K562 (cell line): ENCODE results near the gene S100A10. TPM values are rescaled to one million over a fixed set of nuclear protein-coding genes. Genes with fewer than 3 reads are reported as not detected.
A peak's percentile ranks its signal among the peaks of the same experiment; 100 is the strongest.

Source experiments
- ATF7 ChIP-seq: fragments of 450-650 bp; IDR thresholded peaks from 2 replicates; pipeline ENCODE4 v1.7.1; 2014; ENCODE audit warnings: mild to moderate bottlenecking, moderate library complexity
- FOSL1 ChIP-seq: fragments of 200-800 bp; sonication (Bioruptor generic); conservative IDR thresholded peaks from 2 replicates; pipeline ENCODE4 v1.6.1; 2016; ENCODE audit warnings: missing genetic modification characterization, missing compliant biosample characterization
- HMG20A ChIP-seq: fragments of 450-650 bp; formaldehyde crosslinking; conservative IDR thresholded peaks from 2 replicates; pipeline ENCODE4 v1.4.0; 2020; ENCODE audit warnings: mild to moderate bottlenecking, mixed read lengths
- KLF16 ChIP-seq: IDR thresholded peaks from 2 replicates; pipeline ENCODE4 v1.6.1; 2016; ENCODE audit warnings: antibody characterized with exemption
- MTA2 ChIP-seq: fragments of 450-650 bp; IDR thresholded peaks from 2 replicates; pipeline ENCODE4 v1.6.1; 2016; ENCODE audit warnings: low read depth
- RREB1 ChIP-seq: fragments of 250-450 bp; sonication (Bioruptor Pico); IDR thresholded peaks from 2 replicates; pipeline ENCODE4 v1.4.0; 2020
- SMARCA4 ChIP-seq: fragments of 450-650 bp; IDR thresholded peaks from 2 replicates; pipeline ENCODE4 v1.6.1; 2016
- TBL1XR1 ChIP-seq, 2 experiments: IDR thresholded peaks; 2 replicates each; pipeline ENCODE4 v1.6.1; 2012; ENCODE audit warnings: improper control_type of control experiment in 2 of 2, low read length in 2 of 2, mild to moderate bottlenecking in 1 of 2
- ZBED1 ChIP-seq: IDR thresholded peaks from 2 replicates; pipeline ENCODE4 v1.6.1; 2014
- ZNF318 ChIP-seq, 2 experiments: fragments of 450-650 bp; IDR thresholded peaks; 2 replicates each; pipeline ENCODE4 v1.6.1; 2016; ENCODE audit warnings: mild to moderate bottlenecking in 2 of 2, borderline replicate concordance in 1 of 2, low read depth in 1 of 2, moderate library complexity in 1 of 2
- ZSCAN32 ChIP-seq: fragments of 450-650 bp; formaldehyde crosslinking; IDR thresholded peaks from 2 replicates; pipeline ENCODE4 v1.4.0; 2020; ENCODE audit warnings: mild to moderate bottlenecking, moderate library complexity
- polyA plus RNA-seq, 8 experiments: library from polyadenylated mRNA; depleted of rRNA in 4 of 8; stranded (reverse) in 5 of 8; unstranded in 3 of 8; fragments of >200 nt; fragmentation: Nextera tagmentation in 2 of 8; fragmentation: Illumina TruSeq in 1 of 8; extraction: Ambion mirVana in 2 of 8; extraction: Trizol in 1 of 8; gene quantifications; 2 replicates each; pipeline versions ENCODE4 v1.2.1 to v1.2.3, GENCODE V29; 2011 to 2014; ENCODE audit warnings: inconsistent platforms in 1 of 8, missing spikeins in 1 of 8
- total RNA-seq, 7 experiments: library from RNA; depleted of rRNA in 6 of 7; stranded (reverse); fragments of >200 nt in 6 of 7; fragmentation: Illumina TruSeq in 2 of 7; extraction: Trizol in 2 of 7; gene quantifications; 2 replicates each; pipeline versions ENCODE4 v1.2.1 to v1.2.3, GENCODE V29; 2011 to 2021; ENCODE audit warnings: low replicate concordance in 1 of 7
- TF ChIP-seq, protein P1 (sequence below), 2 experiments: fragments of 200-800 bp in 1 of 2; sonication (Bioruptor generic) in 1 of 2; sonication (generic) in 1 of 2; formaldehyde crosslinking in 1 of 2; IDR thresholded peaks in 1 of 2; conservative IDR thresholded peaks in 1 of 2; 2 replicates each; pipeline versions ENCODE4 v1.5.0 to v1.6.1; 2016 to 2020; ENCODE audit warnings: missing compliant biosample characterization in 1 of 2, missing genetic modification characterization in 1 of 2, missing genetic modification reagents in 1 of 2

S100A10 gene
- total and polyA plus RNA-seq, 9 of the 15 experiments (the other 6 are each of a cell fraction or from before 2014, with no cell fraction given), result 0.32 to 1.6 (median 0.50) TPM; not detected in 3

DNA sequence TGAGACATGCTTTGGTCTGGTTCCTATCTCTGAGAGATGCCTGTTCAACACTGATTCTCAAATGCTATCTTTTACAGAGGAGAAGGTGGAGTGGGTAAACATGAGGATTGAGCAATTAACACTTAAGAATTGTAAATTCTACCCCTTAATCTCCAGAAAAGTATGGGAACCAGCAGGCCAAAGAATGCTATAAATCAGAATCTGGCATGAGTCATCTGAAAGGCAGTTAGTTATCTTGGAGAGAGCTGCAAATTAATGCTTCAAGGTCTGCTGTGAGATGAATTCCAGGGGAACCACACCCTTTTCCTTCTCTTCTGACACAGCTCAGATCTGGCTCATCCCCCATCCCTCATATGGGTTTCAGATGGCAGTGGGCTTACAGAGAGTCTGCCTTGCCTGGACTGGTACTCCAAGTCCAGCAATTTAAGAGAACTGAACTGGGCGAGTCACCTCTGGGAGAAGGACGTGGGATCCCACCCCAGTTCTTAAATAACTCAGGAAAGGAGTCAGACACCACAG is 5.2 kb downstream of the S100A10 start (continued):
- TF ChIP-seq ZNF318 (IDR thresholded peaks at IDR 0.05; ENCODE audit: borderline replicate concordance in 1 of 2, low read depth in 1 of 2) (peak in 1 of 2 experiments; percentile 74; a peak in 2 of 4 replicates), ATF7 (0 out of 2 replicates have a peak, but pooled peaks have one; percentile 47), SMARCA4 (peak; percentile 88), RREB1 (CRISPR knock-in tag) (no peak), KLF16 (peak; percentile 90), HMG20A (CRISPR knock-in tag) (peak; percentile 89), ZSCAN32 (no peak), ZBED1 (no peak), FOSL1 (tag) (peak; percentile 98), MTA2 (peak; percentile 82), TBL1XR1 (IDR thresholded peaks at IDR 0.05; ENCODE audit: low read length in 2 of 2) (peak in 1 of 2 experiments; percentile 81; a peak in 2 of 4 replicates)
- TF ChIP-seq, protein P1, sequence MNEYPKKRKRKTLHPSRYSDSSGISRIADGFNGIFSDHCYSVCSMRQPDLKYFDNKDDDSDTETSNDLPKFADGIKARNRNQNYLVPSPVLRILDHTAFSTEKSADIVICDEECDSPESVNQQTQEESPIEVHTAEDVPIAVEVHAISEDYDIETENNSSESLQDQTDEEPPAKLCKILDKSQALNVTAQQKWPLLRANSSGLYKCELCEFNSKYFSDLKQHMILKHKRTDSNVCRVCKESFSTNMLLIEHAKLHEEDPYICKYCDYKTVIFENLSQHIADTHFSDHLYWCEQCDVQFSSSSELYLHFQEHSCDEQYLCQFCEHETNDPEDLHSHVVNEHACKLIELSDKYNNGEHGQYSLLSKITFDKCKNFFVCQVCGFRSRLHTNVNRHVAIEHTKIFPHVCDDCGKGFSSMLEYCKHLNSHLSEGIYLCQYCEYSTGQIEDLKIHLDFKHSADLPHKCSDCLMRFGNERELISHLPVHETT (CRISPR knock-in tag; conservative IDR thresholded peaks at IDR 0.05 in 1 of 2, IDR thresholded peaks at IDR 0.05 in 1 of 2), result peak in 1 of 2 experiments; percentile 61; a peak in 1 of 4 replicates
